Endothelial cell of umbilical vein (primary cell): Measurements from ENCODE around the gene TMEM89. TPM values are rescaled to one million over a fixed set of nuclear protein-coding genes. Genes with fewer than 3 reads are reported as not detected.

Source experiments
- BruUV-seq: library from RNA; stranded (reverse); fragments of 400-500 nt; replicated peaks from 2 replicates; lab custom pipeline; 2021; lab: Mats Ljungman, UMichigan
- CTCF ChIA-PET: fragments of 300-600, 350-600 bp; sonication (Branson Sonifier 250); formaldehyde crosslinking; loops from one replicate; lab custom pipeline; 2021; ENCODE audit warnings: antibody characterized with exemption, inconsistent platforms; lab: Charles Lee
- POLR2A ChIA-PET: fragments of 300-600, 350-600 bp; sonication (Branson Sonifier 250); formaldehyde crosslinking; loops from one replicate; lab custom pipeline; 2021; ENCODE audit warnings: antibody characterized with exemption, inconsistent platforms; lab: Charles Lee
- DNase-seq: peaks from one replicate; pipeline ENCODE4 v3.0.0-alpha.2; 2011; ENCODE audit warnings: low read depth, low spot score
- FAIRE-seq: peaks from 2 replicates; lab custom pipeline; 2011; peaks lifted over from hg19 to GRCh38; lab: Jason Lieb, UNC
- H2AFZ ChIP-seq: 2 replicates; pipeline ENCODE4 v1.6.0; 2012; ENCODE audit warnings: low read depth, low read length, control low read depth, inconsistent platforms
- H3K27ac ChIP-seq: 2 replicates; pipeline ENCODE4 v1.5.1; 2011; ENCODE audit warnings: low read depth, mild to moderate bottlenecking, control low read depth, low read length, moderate library complexity; ENCODE audit not compliant: insufficient read depth
- H3K27me3 ChIP-seq, 2 experiments: 2 replicates each; pipeline versions ENCODE4 v1.6.0 to v1.6.1; 2011; ENCODE audit warnings: low read length in 2 of 2, mixed read lengths in 1 of 2; ENCODE audit not compliant: control insufficient read depth in 2 of 2, insufficient read depth in 2 of 2
- H3K36me3 ChIP-seq, 2 experiments: 2 replicates in 1 of 2; 3 replicates in 1 of 2; pipeline ENCODE4 v1.5.1; 2011; ENCODE audit warnings: low read length in 2 of 2, mild to moderate bottlenecking in 1 of 2, moderate library complexity in 1 of 2; ENCODE audit not compliant: control insufficient read depth in 2 of 2, insufficient read depth in 2 of 2; ENCODE audit errors: extremely low read depth in 1 of 2
- H3K4me1 ChIP-seq: 3 replicates; pipeline ENCODE4 v1.5.1; 2011; ENCODE audit warnings: mild to moderate bottlenecking, low read length; ENCODE audit not compliant: control insufficient read depth, insufficient read depth; ENCODE audit errors: extremely low read depth
- H3K4me2 ChIP-seq: 2 replicates; pipeline ENCODE4 v1.6.1; 2011; ENCODE audit warnings: low read length, control low read depth, mixed read lengths; ENCODE audit not compliant: insufficient read depth
- H3K4me3 ChIP-seq, 3 experiments: fragments of 200-600 bp in 1 of 3; sonication (generic), shearing (Covaris generic) in 1 of 3; replicated peaks in 1 of 3; 2 replicates each; pipeline ENCODE4 v1.5.1; 2011 to 2016; ENCODE audit warnings: control low read depth in 3 of 3, low read length in 3 of 3, mild to moderate bottlenecking in 2 of 3, inconsistent platforms in 1 of 3, low read depth in 1 of 3, moderate library complexity in 1 of 3; ENCODE audit not compliant: insufficient read depth in 1 of 3
- H3K79me2 ChIP-seq: 2 replicates; pipeline ENCODE4 v1.6.0; 2012; ENCODE audit warnings: low read length, inconsistent platforms; ENCODE audit not compliant: control insufficient read depth, insufficient read depth
- H3K9ac ChIP-seq: replicated peaks from 2 replicates; pipeline ENCODE3; 2011; ENCODE audit warnings: low read length, control low read depth; ENCODE audit not compliant: insufficient read depth; ENCODE audit errors: extremely low read depth
- H3K9me1 ChIP-seq: replicated peaks from 3 replicates; pipeline ENCODE4 v1.6.0; 2011; ENCODE audit warnings: mild to moderate bottlenecking, low read length; ENCODE audit not compliant: control insufficient read depth, insufficient read depth; ENCODE audit errors: extremely low read depth
- H3K9me3 ChIP-seq: replicated peaks from 2 replicates; pipeline ENCODE4 v1.5.1; 2012; ENCODE audit warnings: low read length, inconsistent platforms; ENCODE audit not compliant: control insufficient read depth, insufficient read depth
- H4K20me1 ChIP-seq: replicated peaks from 2 replicates; pipeline ENCODE3; 2011; ENCODE audit warnings: mild to moderate bottlenecking, low read length; ENCODE audit not compliant: control insufficient read depth, insufficient read depth; ENCODE audit errors: extremely low read depth
- EZH2 ChIP-seq: IDR thresholded peaks from 2 replicates; pipeline ENCODE4 v1.6.1; 2012; ENCODE audit warnings: borderline replicate concordance, low read depth, mild to moderate bottlenecking, moderate library complexity, low read length, inconsistent platforms; ENCODE audit not compliant: severe bottlenecking
- FOS ChIP-seq: IDR thresholded peaks from 2 replicates; pipeline ENCODE4 v1.6.1; 2011; ENCODE audit warnings: mild to moderate bottlenecking, low read length, moderate library complexity, borderline replicate concordance; ENCODE audit not compliant: insufficient read depth
- GATA2 ChIP-seq: IDR thresholded peaks from 2 replicates; pipeline ENCODE4 v1.7.0; 2011; ENCODE audit warnings: low read depth, mild to moderate bottlenecking, moderate library complexity, mixed read lengths, low read length; ENCODE audit not compliant: insufficient read length, insufficient read depth
- JUN ChIP-seq: IDR thresholded peaks from 2 replicates; pipeline ENCODE4 v1.6.1; 2011; ENCODE audit warnings: borderline replicate concordance, low read depth; ENCODE audit not compliant: insufficient read length, insufficient read depth
- MYC ChIP-seq: IDR thresholded peaks from one replicate; pipeline ENCODE4 v1.6.1; 2011; ENCODE audit warnings: mild to moderate bottlenecking, low read depth, low read length
- POLR2A ChIP-seq: IDR thresholded peaks from 2 replicates; pipeline ENCODE4 v1.6.1; 2012; ENCODE audit warnings: low read depth, mild to moderate bottlenecking, control low read depth, low read length
- POLR2AphosphoS5 ChIP-seq: IDR thresholded peaks from 2 replicates; pipeline ENCODE4 v1.6.1; 2012; ENCODE audit warnings: low read depth, mild to moderate bottlenecking, control low read depth, low read length, moderate library complexity; ENCODE audit not compliant: insufficient read depth
- dilution Hi-C: fragments of 300-500 bp; cut with MboI; formaldehyde crosslinking; loops from one replicate; pipeline ENCODE4 v1.15.0; 2019; ENCODE audit warnings: low sequenced_read_pairs; ENCODE audit not compliant: extremely low pct_ligation_motif_present
- intact Hi-C: fragments of 100-400 bp; cut with micrococcal nuclease; formaldehyde crosslinking; loops from one replicate; pipeline ENCODE4 v1.10.0; 2022
- polyA plus RNA-seq, 4 experiments: library from polyadenylated mRNA; depleted of rRNA in 3 of 4; stranded (reverse) in 3 of 4; unstranded in 1 of 4; fragments of >200 nt; gene quantifications; 2 replicates each; pipeline versions ENCODE4 v1.2.1 to v1.2.3, GENCODE V29; 2011 to 2012; ENCODE audit warnings: missing spikeins in 1 of 4
- total RNA-seq: library from RNA; stranded (reverse); gene quantifications from 2 replicates; pipeline ENCODE4 v1.2.3, GENCODE V29; 2021
- TF ChIP-seq, protein P1 (sequence below): IDR thresholded peaks from 2 replicates; pipeline ENCODE4 v1.6.1; 2011; ENCODE audit not compliant: insufficient read depth, insufficient read length
- TF ChIP-seq, protein P2 (sequence below), 2 donors: IDR thresholded peaks; 1 replicate in 1 of 2; 2 replicates in 1 of 2; pipeline ENCODE4 v1.5.1; 2011; ENCODE audit warnings: low read length in 2 of 2, mild to moderate bottlenecking in 2 of 2, moderate library complexity in 2 of 2, control low read depth in 1 of 2, inconsistent platforms in 1 of 2, low read depth in 1 of 2; ENCODE audit not compliant: insufficient read depth in 1 of 2; ENCODE audit errors: extremely low read depth in 1 of 2

TMEM89 gene
- total and polyA plus RNA-seq, 2 donors (not counting 3 experiments of a cell fraction or from before 2014, with no cell fraction given): not detected

DNA sequence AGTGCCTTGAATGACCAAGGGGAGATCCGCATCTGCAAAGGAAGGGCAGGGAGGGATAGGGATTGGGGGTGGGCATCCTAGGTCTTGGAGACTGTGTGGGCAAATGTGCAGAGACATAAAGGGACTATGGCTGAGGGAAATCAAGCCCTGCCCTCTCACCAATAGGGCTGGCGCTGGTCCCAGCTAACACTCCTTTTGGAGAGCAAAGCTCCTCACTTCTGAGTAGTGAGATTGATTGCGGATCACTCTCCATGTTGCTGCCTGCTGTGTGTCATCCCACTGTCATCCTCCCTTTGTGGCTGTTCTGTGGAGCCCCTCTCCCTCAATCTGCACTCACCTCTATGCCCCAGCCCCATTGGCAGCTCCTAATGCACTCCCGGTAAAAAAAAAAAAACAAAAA, 43.4 kb upstream of the TMEM89 start:
- Histone ChIP-seq H3K4me3 (no peak overlapping the region), H3K79me2 (no peaks in the 10 kb centered on the region), H3K4me1 (peaks cover 6% of the 10 kb centered on the region), H3K27me3 (peaks cover 8 to 10% of the 10 kb centered on the region in 2 experiments), H3K9me1 (no peaks in the 10 kb centered on the region), H4K20me1 (no peaks in the 10 kb centered on the region), H3K9ac (no peak overlapping the region), H3K27ac (no peak overlapping the region), H3K36me3 (no peaks in the 10 kb centered on the region), H3K4me2 (no peak overlapping the region), H2AFZ (no peak overlapping the region), H3K9me3 (no peaks in the 10 kb centered on the region)
- no TSS peak for BruUV-seq
- ChIA-PET POLR2A (no interaction called here), CTCF (interaction anchor here (1.9 to 3.5 kb wide), 2 partner anchors 19 to 21 kb away, joined by 5 to 14 read pairs; partner anchors contain the start of gene NCKIPSD)
- TF ChIP-seq EZH2: no peak
- no peak for TF ChIP-seq MYC
- no peak for TF ChIP-seq POLR2AphosphoS5
- TF ChIP-seq FOS: no peak
- TF ChIP-seq, protein P1, sequence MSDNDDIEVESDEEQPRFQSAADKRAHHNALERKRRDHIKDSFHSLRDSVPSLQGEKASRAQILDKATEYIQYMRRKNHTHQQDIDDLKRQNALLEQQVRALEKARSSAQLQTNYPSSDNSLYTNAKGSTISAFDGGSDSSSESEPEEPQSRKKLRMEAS: no peak
- TF ChIP-seq JUN: no peak
- no peak for TF ChIP-seq POLR2A
- no peak for TF ChIP-seq GATA2
- TF ChIP-seq, protein P2, sequence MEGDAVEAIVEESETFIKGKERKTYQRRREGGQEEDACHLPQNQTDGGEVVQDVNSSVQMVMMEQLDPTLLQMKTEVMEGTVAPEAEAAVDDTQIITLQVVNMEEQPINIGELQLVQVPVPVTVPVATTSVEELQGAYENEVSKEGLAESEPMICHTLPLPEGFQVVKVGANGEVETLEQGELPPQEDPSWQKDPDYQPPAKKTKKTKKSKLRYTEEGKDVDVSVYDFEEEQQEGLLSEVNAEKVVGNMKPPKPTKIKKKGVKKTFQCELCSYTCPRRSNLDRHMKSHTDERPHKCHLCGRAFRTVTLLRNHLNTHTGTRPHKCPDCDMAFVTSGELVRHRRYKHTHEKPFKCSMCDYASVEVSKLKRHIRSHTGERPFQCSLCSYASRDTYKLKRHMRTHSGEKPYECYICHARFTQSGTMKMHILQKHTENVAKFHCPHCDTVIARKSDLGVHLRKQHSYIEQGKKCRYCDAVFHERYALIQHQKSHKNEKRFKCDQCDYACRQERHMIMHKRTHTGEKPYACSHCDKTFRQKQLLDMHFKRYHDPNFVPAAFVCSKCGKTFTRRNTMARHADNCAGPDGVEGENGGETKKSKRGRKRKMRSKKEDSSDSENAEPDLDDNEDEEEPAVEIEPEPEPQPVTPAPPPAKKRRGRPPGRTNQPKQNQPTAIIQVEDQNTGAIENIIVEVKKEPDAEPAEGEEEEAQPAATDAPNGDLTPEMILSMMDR (IDR thresholded peaks at IDR 0.05; ENCODE audit: extremely low read depth in 1 of 2, insufficient read depth in 1 of 2, low read depth in 1 of 2, low read length in 2 of 2): no peak
- dilution Hi-C loops: no loop called here
- no peak for FAIRE-seq
- intact Hi-C loops: loop anchor here (2.0 kb wide), 1 partner anchor 20 kb away; the partner anchor contains the start of gene NCKIPSD
- no peak for DNase-seq
